Astrocyte (in vitro differentiated cells and primary cell): ENCODE results near the gene EGLN1.

Experiments used
- EZH2 ChIP-seq: IDR thresholded peaks from 2 replicates; pipeline ENCODE4 v1.6.1; 2012; ENCODE audit warnings: mild to moderate bottlenecking, low read length, inconsistent platforms; ENCODE audit not compliant: insufficient read depth
- TF ChIP-seq, protein P1 (sequence below): IDR thresholded peaks from 2 replicates; pipeline ENCODE4 v1.5.1; 2011; ENCODE audit warnings: low read depth, mild to moderate bottlenecking, inconsistent platforms, low read length, moderate library complexity; ENCODE audit not compliant: insufficient read depth

GRCh38 chr1:231324660-231325059 lies 97.4 kb downstream of the EGLN1 start:
- TF ChIP-seq, protein P1, sequence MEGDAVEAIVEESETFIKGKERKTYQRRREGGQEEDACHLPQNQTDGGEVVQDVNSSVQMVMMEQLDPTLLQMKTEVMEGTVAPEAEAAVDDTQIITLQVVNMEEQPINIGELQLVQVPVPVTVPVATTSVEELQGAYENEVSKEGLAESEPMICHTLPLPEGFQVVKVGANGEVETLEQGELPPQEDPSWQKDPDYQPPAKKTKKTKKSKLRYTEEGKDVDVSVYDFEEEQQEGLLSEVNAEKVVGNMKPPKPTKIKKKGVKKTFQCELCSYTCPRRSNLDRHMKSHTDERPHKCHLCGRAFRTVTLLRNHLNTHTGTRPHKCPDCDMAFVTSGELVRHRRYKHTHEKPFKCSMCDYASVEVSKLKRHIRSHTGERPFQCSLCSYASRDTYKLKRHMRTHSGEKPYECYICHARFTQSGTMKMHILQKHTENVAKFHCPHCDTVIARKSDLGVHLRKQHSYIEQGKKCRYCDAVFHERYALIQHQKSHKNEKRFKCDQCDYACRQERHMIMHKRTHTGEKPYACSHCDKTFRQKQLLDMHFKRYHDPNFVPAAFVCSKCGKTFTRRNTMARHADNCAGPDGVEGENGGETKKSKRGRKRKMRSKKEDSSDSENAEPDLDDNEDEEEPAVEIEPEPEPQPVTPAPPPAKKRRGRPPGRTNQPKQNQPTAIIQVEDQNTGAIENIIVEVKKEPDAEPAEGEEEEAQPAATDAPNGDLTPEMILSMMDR = no peak
- TF ChIP-seq EZH2 = no peak
